GM10266 (cell line): ENCODE measurements around the gene COX7A2.

ENCODE experiments used
- DNase-seq: peaks from one replicate; pipeline ENCODE4 v3.0.0; 2012; ENCODE audit errors: extremely low spot score
- CTCF ChIP-seq: IDR thresholded peaks from 2 replicates; pipeline ENCODE4 v1.5.1; 2012; ENCODE audit warnings: mild to moderate bottlenecking, low read depth; ENCODE audit not compliant: control insufficient read depth, insufficient read depth; ENCODE audit errors: missing control alignments

The COX7A2 gene

GRCh38 chr6:75286955-75287354 is 43.4 kb upstream of the COX7A2 start:
- DNase-seq, result no peak

GRCh38 chr6:75285283-75285639 is 41.7 kb upstream of the COX7A2 start:
- DNase-seq, result peak; percentile 19

More at GRCh38 chr6:75286955-75287354, 43.4 kb upstream of the COX7A2 start:
- TF ChIP-seq CTCF, result no peak

GRCh38 chr6:75284632-75285282 is 41.2 kb upstream of the COX7A2 start, which contains the start of gene TMEM30A:
TSS of gene TMEM30A (minus strand) at chr6:75284792. CDS start at chr6:75284638, 154 bp downstream.
- peak; percentile 22 for TF ChIP-seq CTCF
- peak; percentile 94 for DNase-seq

More at GRCh38 chr6:75285283-75285639, 41.7 kb upstream of the COX7A2 start:
- no peak for TF ChIP-seq CTCF

- DNase-seq, result peak; percentile 15
- TF ChIP-seq CTCF, result no peak
Observed at GRCh38 chr6:75283907-75284631, 40.5 kb upstream of the COX7A2 start.

- TF ChIP-seq CTCF, result no peak
- no peak for DNase-seq
Observed at GRCh38 chr6:75282706-75283105, 39.1 kb upstream of the COX7A2 start.

GRCh38 chr6:75281653-75282052 is 38.1 kb upstream of the COX7A2 start:
- peak; percentile 23 for DNase-seq
- no peak for TF ChIP-seq CTCF
